NCI-H446 (cell line): ENCODE measurements around the gene FAM234A.
"Not testable (repeated sequence)": the region's sequence is repeated elsewhere in the genome, so short reads cannot be mapped to it uniquely, and the experiment has no call there.

Experiments
- DNase-seq, 2 experiments: peaks; one replicate each; lab custom pipeline; 2025; lab: John Stamatoyannopoulos, UW

The FAM234A gene

GRCh38 chr16:230351-230750 is 4.3 kb upstream of the FAM234A start:
- DNase-seq, result not testable (repeated sequence)

- DNase-seq, result no peak
Measured at GRCh38 chr16:230949-231348, 3.7 kb upstream of the FAM234A start.

- DNase-seq, result no peak
Measured at GRCh38 chr16:239948-240277, 5.3 kb downstream of the FAM234A start.

- DNase-seq, result no peak
Measured at GRCh38 chr16:240559-240958, 5.9 kb downstream of the FAM234A start.

- no peak for DNase-seq
Measured at GRCh38 chr16:242281-242680, 7.7 kb downstream of the FAM234A start.

GRCh38 chr16:243348-243747 is 8.7 kb downstream of the FAM234A start:
- no peak for DNase-seq

- DNase-seq, result no peak
Measured at GRCh38 chr16:245105-245504, 10.5 kb downstream of the FAM234A start.

GRCh38 chr16:247027-247426 is 12.4 kb downstream of the FAM234A start:
- DNase-seq, result no peak

- no peak for DNase-seq
Measured at GRCh38 chr16:249431-249830, 14.8 kb downstream of the FAM234A start.

- no peak for DNase-seq
Measured at GRCh38 chr16:252366-253337, 18.0 kb downstream of the FAM234A start.

- no peak for DNase-seq
Measured at GRCh38 chr16:253833-254232, 19.2 kb downstream of the FAM234A start.

GRCh38 chr16:254461-254860 is 19.8 kb downstream of the FAM234A start:
- DNase-seq, result no peak

- no peak for DNase-seq
Measured at GRCh38 chr16:255183-255582, 20.6 kb downstream of the FAM234A start.

- not testable (repeated sequence) for DNase-seq
Measured at GRCh38 chr16:258091-258490, 23.5 kb downstream of the FAM234A start.

GRCh38 chr16:259226-259625 is 24.6 kb downstream of the FAM234A start:
- no peak for DNase-seq

- no peak for DNase-seq
Measured at GRCh38 chr16:259814-260253, 25.2 kb downstream of the FAM234A start.

GRCh38 chr16:260326-260725 is 25.7 kb downstream of the FAM234A start:
- no peak for DNase-seq

- no peak for DNase-seq
Measured at GRCh38 chr16:261031-261691, 26.5 kb downstream of the FAM234A start.

- DNase-seq, result no peak
Measured at GRCh38 chr16:262121-262745, 27.6 kb downstream of the FAM234A start.

GRCh38 chr16:263182-263774 is 28.7 kb downstream of the FAM234A start:
- DNase-seq, result no peak

- no peak for DNase-seq
Measured at GRCh38 chr16:263944-264343, 29.3 kb downstream of the FAM234A start.

GRCh38 chr16:264440-264951 is 29.9 kb downstream of the FAM234A start:
- no peak for DNase-seq
